HepG2 (cell line): Measurements from ENCODE around the gene PRCD. TPM values are rescaled to one million over a fixed set of nuclear protein-coding genes. Genes with fewer than 3 reads are reported as not detected.

Experiments
- ADNP ChIP-seq: sonication (generic); formaldehyde crosslinking; IDR thresholded peaks from 2 replicates; pipeline ENCODE4 v1.4.0; 2020; ENCODE audit warnings: missing genetic modification reagents
- CCAR2 ChIP-seq: fragments of 200-400 bp; formaldehyde crosslinking; optimal IDR thresholded peaks from 2 replicates; pipeline ENCODE3; 2018; ENCODE audit warnings: low read depth, mild to moderate bottlenecking, low read length, moderate library complexity
- CSRNP1 ChIP-seq: sonication (generic); formaldehyde crosslinking; IDR thresholded peaks from 2 replicates; pipeline ENCODE4 v1.8.1; 2023; ENCODE audit warnings: mild to moderate bottlenecking, missing genetic modification reagents
- GFI1 ChIP-seq: sonication (generic); formaldehyde crosslinking; IDR thresholded peaks from 2 replicates; pipeline ENCODE4 v1.5.0; 2020; ENCODE audit warnings: missing genetic modification reagents, mild to moderate bottlenecking, borderline replicate concordance
- LBX2 ChIP-seq: sonication (generic); formaldehyde crosslinking; IDR thresholded peaks from 2 replicates; pipeline ENCODE4 v1.5.0; 2020; ENCODE audit warnings: missing genetic modification reagents, mild to moderate bottlenecking, borderline replicate concordance
- NR2F2 ChIP-seq: IDR thresholded peaks from 2 replicates; pipeline ENCODE4 v1.6.1; 2012; ENCODE audit warnings: low read depth, inconsistent platforms, borderline replicate concordance
- PLRG1 ChIP-seq: fragments of 450-650 bp; conservative IDR thresholded peaks from 2 replicates; pipeline ENCODE4 v1.6.1; 2016
- POLR2G ChIP-seq: fragments of 200-400 bp; formaldehyde crosslinking; IDR thresholded peaks from 2 replicates; pipeline ENCODE4 v1.6.1; 2018; ENCODE audit warnings: mild to moderate bottlenecking, low read depth, low read length, moderate library complexity
- RBM39 ChIP-seq: fragments of 200-400 bp; formaldehyde crosslinking; IDR thresholded peaks from one replicate; pipeline ENCODE4 v1.6.1; 2018; ENCODE audit warnings: antibody characterized with exemption, mild to moderate bottlenecking, low read depth, low read length; ENCODE audit not compliant: poor library complexity, severe bottlenecking
- RERE ChIP-seq: IDR thresholded peaks from 2 replicates; pipeline ENCODE4 v1.6.1; 2016; ENCODE audit warnings: low read depth, missing genetic modification reagents, missing compliant biosample characterization
- RNF219 ChIP-seq: sonication (generic); formaldehyde crosslinking; IDR thresholded peaks from 2 replicates; pipeline ENCODE4 v1.5.0; 2020; ENCODE audit warnings: mild to moderate bottlenecking, missing genetic modification reagents
- SMYD3 ChIP-seq: sonication (generic); formaldehyde crosslinking; IDR thresholded peaks from 2 replicates; pipeline ENCODE4 v1.8.1; 2023; ENCODE audit warnings: mild to moderate bottlenecking, missing genetic modification reagents
- TSC22D2 ChIP-seq: sonication (generic); formaldehyde crosslinking; IDR thresholded peaks from 2 replicates; pipeline ENCODE4 v1.5.1; 2020; ENCODE audit warnings: missing genetic modification reagents, mild to moderate bottlenecking, borderline replicate concordance
- WIZ ChIP-seq: sonication (generic); formaldehyde crosslinking; IDR thresholded peaks from 2 replicates; pipeline ENCODE4 v1.5.1; 2020; ENCODE audit warnings: mild to moderate bottlenecking, missing genetic modification reagents
- YEATS2 ChIP-seq: sonication (generic); formaldehyde crosslinking; IDR thresholded peaks from 2 replicates; pipeline ENCODE4 v1.4.0; 2020; ENCODE audit warnings: missing genetic modification reagents, borderline replicate concordance
- ZC3H4 ChIP-seq: sonication (generic); formaldehyde crosslinking; IDR thresholded peaks from 2 replicates; pipeline ENCODE4 v1.4.0; 2020; ENCODE audit warnings: missing genetic modification reagents, borderline replicate concordance
- ZFX ChIP-seq: sonication (generic); formaldehyde crosslinking; IDR thresholded peaks from 2 replicates; pipeline ENCODE4 v1.4.0; 2020; ENCODE audit warnings: mild to moderate bottlenecking, low read depth, missing genetic modification reagents, moderate library complexity
- ZNF552 ChIP-seq: sonication (generic); formaldehyde crosslinking; IDR thresholded peaks from 2 replicates; pipeline ENCODE4 v1.9.0; 2022; ENCODE audit warnings: missing genetic modification reagents, mild to moderate bottlenecking, borderline replicate concordance
- ZNF607 ChIP-seq: sonication (generic); formaldehyde crosslinking; IDR thresholded peaks from 2 replicates; pipeline ENCODE4 v1.5.1; 2020; ENCODE audit warnings: missing genetic modification reagents, mild to moderate bottlenecking, borderline replicate concordance
- ZNF768 ChIP-seq: sonication (generic); formaldehyde crosslinking; IDR thresholded peaks from 2 replicates; pipeline ENCODE4 v1.4.0; 2020; ENCODE audit warnings: missing genetic modification reagents
- polyA plus RNA-seq, 8 experiments: library from polyadenylated mRNA; depleted of rRNA in 3 of 8; stranded (reverse) in 7 of 8; unstranded in 1 of 8; fragments of >200 nt; fragmentation: Illumina TruSeq in 4 of 8; extraction: Trizol in 4 of 8; gene quantifications; 2 replicates each; pipeline versions ENCODE4 v1.2.1 to v1.2.3, GENCODE V29; 2011 to 2016; ENCODE audit warnings: low read depth in 4 of 8, missing spikeins in 1 of 8, mixed read lengths in 1 of 8; ENCODE audit not compliant: insufficient read depth in 1 of 8
- total RNA-seq, 5 experiments: library from RNA; depleted of rRNA; stranded (reverse); fragments of >200 nt; fragmentation: Illumina TruSeq; extraction: Trizol; gene quantifications; 2 replicates each; pipeline ENCODE4 v1.2.3, GENCODE V29; 2016; ENCODE audit warnings: low read depth in 1 of 5

The PRCD gene
- total and polyA plus RNA-seq, 2 of the 13 experiments (the other 11 are each of a cell fraction or from before 2014, with no cell fraction given) = 0.51 TPM; not detected in 1

GRCh38 chr17:76499267-76499667, 40.6 kb upstream of the PRCD start (continued):
- TF ChIP-seq RERE (CRISPR knock-in tag) (peak; percentile 90), ZFX (CRISPR knock-in tag) (peak; percentile 75; the same call in 1 of the 2 replicates), ZC3H4 (CRISPR knock-in tag) (0 out of 2 replicates have a peak, but pooled peaks have one; percentile 17), SMYD3 (CRISPR knock-in tag) (0 out of 2 replicates have a peak, but pooled peaks have one; percentile 40), POLR2G (peak; percentile 46; the same call in 1 of the 2 replicates), RNF219 (CRISPR knock-in tag) (no peak; the same call in 1 of the 2 replicates), ZNF552 (no peak), PLRG1 (no peak), ZNF607 (CRISPR knock-in tag) (peak; percentile 71; the same call in 1 of the 2 replicates), CCAR2 (peak; percentile 91), TSC22D2 (CRISPR knock-in tag) (no peak), RBM39 (peak; percentile 13), NR2F2 (peak; percentile 66), WIZ (CRISPR knock-in tag) (peak; percentile 64; the same call in 1 of the 2 replicates), YEATS2 (CRISPR knock-in tag) (peak; percentile 52; the same call in 1 of the 2 replicates), ADNP (CRISPR knock-in tag) (no peak), CSRNP1 (peak; percentile 83; the same call in 1 of the 2 replicates), ZNF768 (CRISPR knock-in tag) (peak; percentile 63), LBX2 (no peak), GFI1 (CRISPR knock-in tag) (no peak)
